Endothelial cell of umbilical vein (primary cell): ENCODE data around the gene OCIAD1. TPM values are rescaled to one million over a fixed set of nuclear protein-coding genes. Genes with fewer than 3 reads are reported as not detected.

Experiments used
- Bru-seq: library from RNA; stranded (reverse); fragments of 400-500 nt; gene quantifications from one replicate; lab custom pipeline; 2021; lab: Mats Ljungman, UMichigan
- BruChase-seq, 2 experiments: library from RNA; stranded (reverse); fragments of 400-500 nt; gene quantifications; one replicate each; lab custom pipeline; 2021; lab: Mats Ljungman, UMichigan
- BruUV-seq: library from RNA; stranded (reverse); fragments of 400-500 nt; replicated peaks from 2 replicates; lab custom pipeline; 2021; lab: Mats Ljungman, UMichigan
- CTCF ChIA-PET: fragments of 300-600, 350-600 bp; sonication (Branson Sonifier 250); formaldehyde crosslinking; loops from one replicate; lab custom pipeline; 2021; ENCODE audit warnings: antibody characterized with exemption, inconsistent platforms; lab: Charles Lee
- POLR2A ChIA-PET: fragments of 300-600, 350-600 bp; sonication (Branson Sonifier 250); formaldehyde crosslinking; loops from one replicate; lab custom pipeline; 2021; ENCODE audit warnings: antibody characterized with exemption, inconsistent platforms; lab: Charles Lee
- DNase-seq: peaks from one replicate; pipeline ENCODE4 v3.0.0-alpha.2; 2011; ENCODE audit warnings: low read depth, low spot score
- FAIRE-seq: peaks from 2 replicates; lab custom pipeline; 2011; peaks lifted over from hg19 to GRCh38; lab: Jason Lieb, UNC
- H2AFZ ChIP-seq: 2 replicates; pipeline ENCODE4 v1.6.0; 2012; ENCODE audit warnings: low read depth, low read length, control low read depth, inconsistent platforms
- H3K27ac ChIP-seq: 2 replicates; pipeline ENCODE4 v1.5.1; 2011; ENCODE audit warnings: low read depth, mild to moderate bottlenecking, control low read depth, low read length, moderate library complexity; ENCODE audit not compliant: insufficient read depth
- H3K27me3 ChIP-seq, 2 experiments: 2 replicates each; pipeline versions ENCODE4 v1.6.0 to v1.6.1; 2011; ENCODE audit warnings: low read length in 2 of 2, mixed read lengths in 1 of 2; ENCODE audit not compliant: control insufficient read depth in 2 of 2, insufficient read depth in 2 of 2
- H3K36me3 ChIP-seq, 2 experiments: 2 replicates in 1 of 2; 3 replicates in 1 of 2; pipeline ENCODE4 v1.5.1; 2011; ENCODE audit warnings: low read length in 2 of 2, mild to moderate bottlenecking in 1 of 2, moderate library complexity in 1 of 2; ENCODE audit not compliant: control insufficient read depth in 2 of 2, insufficient read depth in 2 of 2; ENCODE audit errors: extremely low read depth in 1 of 2
- H3K4me1 ChIP-seq: 3 replicates; pipeline ENCODE4 v1.5.1; 2011; ENCODE audit warnings: mild to moderate bottlenecking, low read length; ENCODE audit not compliant: control insufficient read depth, insufficient read depth; ENCODE audit errors: extremely low read depth
- H3K4me2 ChIP-seq: 2 replicates; pipeline ENCODE4 v1.6.1; 2011; ENCODE audit warnings: low read length, control low read depth, mixed read lengths; ENCODE audit not compliant: insufficient read depth
- H3K4me3 ChIP-seq, 3 experiments: fragments of 200-600 bp in 1 of 3; sonication (generic), shearing (Covaris generic) in 1 of 3; replicated peaks in 1 of 3; 2 replicates each; pipeline ENCODE4 v1.5.1; 2011 to 2016; ENCODE audit warnings: control low read depth in 3 of 3, low read length in 3 of 3, mild to moderate bottlenecking in 2 of 3, inconsistent platforms in 1 of 3, low read depth in 1 of 3, moderate library complexity in 1 of 3; ENCODE audit not compliant: insufficient read depth in 1 of 3
- H3K79me2 ChIP-seq: 2 replicates; pipeline ENCODE4 v1.6.0; 2012; ENCODE audit warnings: low read length, inconsistent platforms; ENCODE audit not compliant: control insufficient read depth, insufficient read depth
- H3K9ac ChIP-seq: replicated peaks from 2 replicates; pipeline ENCODE3; 2011; ENCODE audit warnings: low read length, control low read depth; ENCODE audit not compliant: insufficient read depth; ENCODE audit errors: extremely low read depth
- H3K9me1 ChIP-seq: replicated peaks from 3 replicates; pipeline ENCODE4 v1.6.0; 2011; ENCODE audit warnings: mild to moderate bottlenecking, low read length; ENCODE audit not compliant: control insufficient read depth, insufficient read depth; ENCODE audit errors: extremely low read depth
- H3K9me3 ChIP-seq: replicated peaks from 2 replicates; pipeline ENCODE4 v1.5.1; 2012; ENCODE audit warnings: low read length, inconsistent platforms; ENCODE audit not compliant: control insufficient read depth, insufficient read depth
- H4K20me1 ChIP-seq: replicated peaks from 2 replicates; pipeline ENCODE3; 2011; ENCODE audit warnings: mild to moderate bottlenecking, low read length; ENCODE audit not compliant: control insufficient read depth, insufficient read depth; ENCODE audit errors: extremely low read depth
- CTCF ChIP-seq, 2 donors: IDR thresholded peaks; 1 replicate in 1 of 2; 2 replicates in 1 of 2; pipeline ENCODE4 v1.5.1; 2011; ENCODE audit warnings: low read length in 2 of 2, mild to moderate bottlenecking in 2 of 2, moderate library complexity in 2 of 2, control low read depth in 1 of 2, inconsistent platforms in 1 of 2, low read depth in 1 of 2; ENCODE audit not compliant: insufficient read depth in 1 of 2; ENCODE audit errors: extremely low read depth in 1 of 2
- GATA2 ChIP-seq: IDR thresholded peaks from 2 replicates; pipeline ENCODE4 v1.7.0; 2011; ENCODE audit warnings: low read depth, mild to moderate bottlenecking, moderate library complexity, mixed read lengths, low read length; ENCODE audit not compliant: insufficient read length, insufficient read depth
- JUN ChIP-seq: IDR thresholded peaks from 2 replicates; pipeline ENCODE4 v1.6.1; 2011; ENCODE audit warnings: borderline replicate concordance, low read depth; ENCODE audit not compliant: insufficient read length, insufficient read depth
- MAX ChIP-seq: IDR thresholded peaks from 2 replicates; pipeline ENCODE4 v1.6.1; 2011; ENCODE audit not compliant: insufficient read depth, insufficient read length
- MYC ChIP-seq: IDR thresholded peaks from one replicate; pipeline ENCODE4 v1.6.1; 2011; ENCODE audit warnings: mild to moderate bottlenecking, low read depth, low read length
- POLR2A ChIP-seq: IDR thresholded peaks from 2 replicates; pipeline ENCODE4 v1.6.1; 2012; ENCODE audit warnings: low read depth, mild to moderate bottlenecking, control low read depth, low read length
- POLR2AphosphoS5 ChIP-seq: IDR thresholded peaks from 2 replicates; pipeline ENCODE4 v1.6.1; 2012; ENCODE audit warnings: low read depth, mild to moderate bottlenecking, control low read depth, low read length, moderate library complexity; ENCODE audit not compliant: insufficient read depth
- dilution Hi-C: fragments of 300-500 bp; cut with MboI; formaldehyde crosslinking; loops from one replicate; pipeline ENCODE4 v1.15.0; 2019; ENCODE audit warnings: low sequenced_read_pairs; ENCODE audit not compliant: extremely low pct_ligation_motif_present
- intact Hi-C: fragments of 100-400 bp; cut with micrococcal nuclease; formaldehyde crosslinking; loops from one replicate; pipeline ENCODE4 v1.10.0; 2022
- long read RNA-seq: library from polyadenylated mRNA; stranded (forward); transcript quantifications from one replicate; pipeline ENCODE4 v2.0.0, GENCODE V29; 2021
- polyA minus RNA-seq, 3 experiments: library from RNA; depleted of rRNA, polyadenylated mRNA; stranded (reverse); fragments of >200 nt; gene quantifications; 1 replicate in 1 of 3; 2 replicates in 2 of 3; pipeline ENCODE4 v1.2.3, GENCODE V29; 2011
- polyA plus RNA-seq, 4 experiments: library from polyadenylated mRNA; depleted of rRNA in 3 of 4; stranded (reverse) in 3 of 4; unstranded in 1 of 4; fragments of >200 nt; gene quantifications; 2 replicates each; pipeline versions ENCODE4 v1.2.1 to v1.2.3, GENCODE V29; 2011 to 2012; ENCODE audit warnings: missing spikeins in 1 of 4
- total RNA-seq: library from RNA; stranded (reverse); gene quantifications from 2 replicates; pipeline ENCODE4 v1.2.3, GENCODE V29; 2021

Gene OCIAD1
- total RNA-seq (99.9 and 101 TPM in 2 replicates), polyA plus RNA-seq (54.7 and 81.7 TPM in 2 replicates), polyA minus RNA-seq (57.2 and 58.1 TPM in 2 replicates), Bru-seq, nascent RNA (percentile 91 among the genes with signal in this experiment), BruChase-seq, experiment 1, labeled RNA remaining after a 6-hour chase (percentile 91 among the genes with signal in this experiment), BruChase-seq, experiment 2, labeled RNA remaining after a 2-hour chase (percentile 97 among the genes with signal in this experiment)
- 98.7 and 103 TPM in 2 replicates for polyA plus RNA-seq (2011; cell fraction: cytosol; rRNA removed)
- polyA plus RNA-seq (2011; cell fraction: nucleus; rRNA removed) = 66.1 and 79.2 TPM in 2 replicates
- polyA plus RNA-seq (2012) = 95.8 and 118 TPM in 2 replicates
- polyA minus RNA-seq (2011; cell fraction: cytosol; rRNA and poly(A)+ RNA removed) = 22.2 TPM
- polyA minus RNA-seq (2011; cell fraction: nucleus; rRNA and poly(A)+ RNA removed) = 57.8 and 75.6 TPM in 2 replicates
- long read RNA-seq, transcript OCIAD1-202 (9 exons, 1,594 nt) = minor isoform, 23 of 186 reads
- long read RNA-seq, transcript OCIAD1-201 (9 exons, 1,414 nt) = major isoform, 81 of 186 reads
- long read RNA-seq, partial matches to known transcripts = 6 of 186 reads
- long read RNA-seq, other reads (novel, unspliced or antisense) = 70 of 186 reads

GRCh38 chr4:48830706-48831531 lies at the start of gene OCIAD1:
Gene OCIAD1 (plus strand): TSS chr4:48831088. CDS start chr4:48832625, 1,537 bp downstream.
- peak; percentile 100 for FAIRE-seq
- peaks cover 10% of the 10 kb centered on the region for H3K4me1 ChIP-seq
- BruUV-seq = no TSS peak
- peaks cover 30% of the 10 kb centered on the region for H3K79me2 ChIP-seq
- no peaks in the 10 kb centered on the region for H3K27me3 ChIP-seq
- peak within 1 kb of the TSS; percentile 95 for H3K27ac ChIP-seq
- H3K9me3 ChIP-seq = no peaks in the 10 kb centered on the region
- peak within 1 kb of the TSS; percentile 99 for H3K9ac ChIP-seq
- ChIA-PET CTCF (interaction anchor here (1.4 to 2.9 kb wide), 2 partner anchors 11 to 252 kb away, joined by 6 to 8 read pairs; no protein-coding TSS in a partner anchor), POLR2A (no interaction called here)
- H3K36me3 ChIP-seq = peaks cover 3 to 6% of the 10 kb centered on the region in 2 experiments
- H3K4me2 ChIP-seq = peak within 1 kb of the TSS; percentile 93
- peak within 1 kb of the TSS; percentile 64 to 96 (median 66) for H3K4me3 ChIP-seq
- DNase-seq = peak; percentile 99
- peak within 1 kb of the TSS; percentile 80 for H2AFZ ChIP-seq
- TF ChIP-seq CTCF (IDR thresholded peaks at IDR 0.05; ENCODE audit: extremely low read depth in 1 of 2, insufficient read depth in 1 of 2, low read depth in 1 of 2, low read length in 2 of 2) (no peak), POLR2A (peak; percentile 81), JUN (peak; percentile 93), POLR2AphosphoS5 (peak; percentile 72), GATA2 (no peak), MAX (peak; percentile 15), MYC (peak; percentile 55)
- intact Hi-C loops = loop anchor here (1.0 to 10.0 kb wide), 8 partner anchors 29 to 253 kb away; partner anchors contain the start of gene FRYL
- dilution Hi-C loops = loop anchor here (25.0 kb wide), 1 partner anchor 131 kb away; no protein-coding TSS in a partner anchor
- no peaks in the 10 kb centered on the region for H4K20me1 ChIP-seq
- no peaks in the 10 kb centered on the region for H3K9me1 ChIP-seq
